Muscle layer of colon (tissue), 2 donors: Measurements from ENCODE around the gene KCNQ1.

Source experiments
- H3K27ac ChIP-seq: one replicate; pipeline ENCODE4 v1.7.0; 2013; ENCODE audit warnings: low read depth, mild to moderate bottlenecking, low read length, moderate library complexity
- H3K27me3 ChIP-seq, 2 donors: one replicate each; pipeline ENCODE4 v1.7.0; 2013; ENCODE audit warnings: low read length in 2 of 2, mild to moderate bottlenecking in 2 of 2; ENCODE audit not compliant: insufficient read depth in 2 of 2, control insufficient read depth in 1 of 2
- H3K36me3 ChIP-seq: one replicate; pipeline ENCODE4 v1.7.0; 2013; ENCODE audit warnings: mild to moderate bottlenecking, low read length; ENCODE audit not compliant: insufficient read depth
- H3K4me1 ChIP-seq: one replicate; pipeline ENCODE4 v1.7.0; 2013; ENCODE audit warnings: mild to moderate bottlenecking, low read length; ENCODE audit not compliant: insufficient read depth
- H3K4me3 ChIP-seq, 2 donors: one replicate each; pipeline ENCODE4 v1.7.0; 2013; ENCODE audit warnings: low read length in 2 of 2, low read depth in 1 of 2, mild to moderate bottlenecking in 1 of 2, moderate library complexity in 1 of 2
- H3K9ac ChIP-seq: one replicate; pipeline ENCODE4 v1.7.0; 2013; ENCODE audit warnings: low read length
- H3K9me3 ChIP-seq: one replicate; pipeline ENCODE4 v1.7.0; 2013; ENCODE audit warnings: mild to moderate bottlenecking, low read length
- donor health status: abdominal sarcoma.
- donor health status: Adenocarcinoma of cecum.

The KCNQ1 gene

DNA sequence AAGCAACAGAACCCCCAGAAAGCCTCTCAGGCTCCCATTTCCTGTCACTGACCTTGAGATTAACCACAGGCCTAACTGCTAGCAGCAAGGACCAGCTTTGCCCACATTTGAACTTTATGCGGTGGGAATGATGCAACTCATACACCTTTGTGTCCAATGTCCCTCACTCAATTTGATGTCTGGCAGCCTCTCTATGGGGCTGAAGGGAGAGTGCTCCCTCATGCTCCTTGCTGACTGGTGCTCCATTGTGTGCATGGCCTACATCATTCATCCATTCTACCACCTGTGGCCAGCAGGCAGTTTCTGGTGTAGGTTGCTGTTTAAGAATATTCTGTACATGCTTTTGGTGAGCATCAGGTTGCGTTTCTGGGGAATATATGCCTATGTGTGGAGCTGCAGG lies 223.1 kb downstream of the KCNQ1 start:
- Histone ChIP-seq H3K4me3 (no peak overlapping the region), H3K4me1 (peaks cover 7% of the 10 kb centered on the region), H3K9me3 (no peaks in the 10 kb centered on the region), H3K27me3 (no peaks in the 10 kb centered on the region), H3K9ac (no peak overlapping the region), H3K36me3 (no peaks in the 10 kb centered on the region), H3K27ac (no peak overlapping the region)

DNA sequence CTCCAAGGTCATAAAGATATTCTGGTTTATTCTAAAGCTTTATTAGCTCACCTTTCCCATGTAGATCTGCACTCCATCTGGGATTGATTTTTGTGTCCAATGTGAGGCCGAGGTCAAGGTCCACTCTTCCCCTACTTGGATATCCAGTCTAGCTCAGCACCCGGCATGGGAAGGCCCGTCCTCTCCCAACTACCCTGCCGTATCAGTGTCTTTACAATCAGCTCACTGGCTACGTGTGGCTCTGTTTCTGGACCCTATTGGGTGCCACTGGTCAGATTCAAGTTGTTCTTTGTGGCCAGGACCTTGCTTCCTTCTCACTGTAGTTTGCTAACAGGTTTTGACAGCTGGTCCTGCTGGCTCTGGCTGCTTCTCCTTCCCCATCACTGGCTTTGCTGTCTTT lies 224.1 kb downstream of the KCNQ1 start:
- Histone ChIP-seq H3K36me3 (no peaks in the 10 kb centered on the region), H3K27ac (no peak overlapping the region), H3K9me3 (no peaks in the 10 kb centered on the region), H3K4me1 (peaks cover 10% of the 10 kb centered on the region), H3K9ac (no peak overlapping the region), H3K4me3 (no peak overlapping the region), H3K27me3 (no peaks in the 10 kb centered on the region)

DNA sequence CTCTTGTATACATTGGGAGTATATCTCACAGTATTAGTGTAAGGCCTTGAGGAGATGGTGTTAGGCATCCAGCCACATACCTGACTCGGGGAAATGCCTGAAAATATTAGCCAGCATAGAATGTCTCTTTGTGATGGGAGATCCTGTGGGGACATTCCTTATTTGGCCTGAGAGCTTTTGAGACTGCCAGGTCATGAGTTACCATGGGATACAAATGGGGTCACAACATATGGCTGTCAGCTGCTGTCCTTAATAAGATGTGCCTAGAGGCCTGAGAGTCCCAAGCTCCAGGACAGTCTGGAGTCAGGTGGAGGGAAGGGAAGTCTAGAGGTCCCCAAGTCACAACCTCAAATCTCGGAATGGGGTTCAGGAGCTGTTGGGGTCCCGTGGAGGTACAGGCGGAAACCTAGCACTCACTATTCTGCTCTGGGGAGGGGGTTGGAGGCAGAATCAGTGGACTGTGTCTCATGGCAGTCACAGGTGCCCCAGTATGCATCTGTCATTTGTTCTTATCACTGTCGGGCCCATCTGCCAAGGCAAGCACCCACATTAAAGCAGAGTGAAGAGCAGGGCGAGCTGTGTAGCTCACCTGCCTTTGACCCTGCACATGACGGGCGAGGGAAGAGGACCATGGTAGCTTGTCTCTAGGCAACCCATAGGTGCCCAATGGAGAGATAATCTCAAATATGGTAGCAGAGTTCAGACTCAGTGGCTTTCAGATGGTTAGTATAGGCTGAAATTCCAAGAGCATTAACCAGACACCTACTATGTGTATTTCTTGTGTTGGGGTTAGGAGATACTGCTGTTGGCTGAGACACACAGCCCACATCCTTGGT lies 225.0 kb downstream of the KCNQ1 start:
- H3K4me1 ChIP-seq: peaks cover 19% of the 10 kb centered on the region
- no peaks in the 10 kb centered on the region for H3K36me3 ChIP-seq
- H3K27me3 ChIP-seq: no peaks in the 10 kb centered on the region
- no peak overlapping the region for H3K9ac ChIP-seq
- no peak overlapping the region for H3K27ac ChIP-seq
- H3K9me3 ChIP-seq: no peaks in the 10 kb centered on the region
- no peak overlapping the region for H3K4me3 ChIP-seq

DNA sequence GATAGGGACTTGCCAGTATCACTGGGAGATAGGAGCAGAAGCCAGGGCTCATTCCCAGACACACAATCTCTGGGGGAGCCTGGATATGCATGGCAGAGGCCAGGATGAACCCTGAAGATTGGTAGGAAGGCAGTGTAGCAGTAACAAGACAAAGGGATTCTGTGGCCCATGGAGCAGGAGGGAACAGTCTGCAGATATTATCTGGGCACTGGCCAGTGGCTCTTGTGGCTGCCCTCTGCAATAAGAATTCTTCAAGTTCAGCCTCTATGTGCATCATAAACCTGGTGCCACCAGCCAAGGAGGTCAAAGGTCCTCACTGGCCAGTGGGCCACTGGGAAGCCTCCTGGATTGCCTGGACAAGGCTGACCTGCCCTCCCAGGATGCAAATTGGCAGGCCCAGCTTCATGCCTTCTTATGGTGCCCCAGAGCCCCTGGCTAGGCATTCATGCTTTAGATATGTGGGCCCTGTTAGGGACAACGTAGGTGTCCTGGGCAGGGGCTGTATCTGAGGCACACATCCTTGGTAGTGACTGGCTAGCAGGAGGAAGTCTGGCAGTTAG lies 225.8 kb downstream of the KCNQ1 start:
- Histone ChIP-seq H3K4me1 (peaks cover 25% of the 10 kb centered on the region), H3K27me3 (no peaks in the 10 kb centered on the region), H3K27ac (no peak overlapping the region), H3K9ac (no peak overlapping the region), H3K9me3 (no peaks in the 10 kb centered on the region), H3K4me3 (no peak overlapping the region), H3K36me3 (no peaks in the 10 kb centered on the region)

DNA sequence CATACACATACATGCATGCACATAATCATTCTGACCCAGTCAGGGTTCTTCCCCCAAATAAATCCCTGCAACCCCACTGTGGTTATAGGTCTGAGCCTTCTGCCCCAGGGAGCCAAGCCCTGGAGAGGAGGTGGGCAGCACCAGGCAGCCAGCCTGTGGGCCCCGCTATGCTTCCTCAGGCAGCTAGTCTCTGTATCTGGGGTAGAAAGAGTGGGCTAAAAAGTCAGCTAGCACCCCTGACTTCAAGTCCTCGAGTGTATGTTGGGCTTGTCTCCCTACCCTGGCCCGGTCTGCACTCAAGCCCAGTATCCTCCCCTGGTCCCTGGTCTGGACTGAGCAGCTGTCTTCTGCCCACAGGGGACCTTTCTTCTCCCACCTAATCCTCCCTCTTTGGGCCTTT lies 226.9 kb downstream of the KCNQ1 start:
- H3K4me1 ChIP-seq: peaks cover 30% of the 10 kb centered on the region
- no peaks in the 10 kb centered on the region for H3K27me3 ChIP-seq
- H3K36me3 ChIP-seq: no peaks in the 10 kb centered on the region
- H3K27ac ChIP-seq: no peak overlapping the region
- H3K9ac ChIP-seq: no peak overlapping the region
- H3K4me3 ChIP-seq: no peak overlapping the region
- H3K9me3 ChIP-seq: no peaks in the 10 kb centered on the region

DNA sequence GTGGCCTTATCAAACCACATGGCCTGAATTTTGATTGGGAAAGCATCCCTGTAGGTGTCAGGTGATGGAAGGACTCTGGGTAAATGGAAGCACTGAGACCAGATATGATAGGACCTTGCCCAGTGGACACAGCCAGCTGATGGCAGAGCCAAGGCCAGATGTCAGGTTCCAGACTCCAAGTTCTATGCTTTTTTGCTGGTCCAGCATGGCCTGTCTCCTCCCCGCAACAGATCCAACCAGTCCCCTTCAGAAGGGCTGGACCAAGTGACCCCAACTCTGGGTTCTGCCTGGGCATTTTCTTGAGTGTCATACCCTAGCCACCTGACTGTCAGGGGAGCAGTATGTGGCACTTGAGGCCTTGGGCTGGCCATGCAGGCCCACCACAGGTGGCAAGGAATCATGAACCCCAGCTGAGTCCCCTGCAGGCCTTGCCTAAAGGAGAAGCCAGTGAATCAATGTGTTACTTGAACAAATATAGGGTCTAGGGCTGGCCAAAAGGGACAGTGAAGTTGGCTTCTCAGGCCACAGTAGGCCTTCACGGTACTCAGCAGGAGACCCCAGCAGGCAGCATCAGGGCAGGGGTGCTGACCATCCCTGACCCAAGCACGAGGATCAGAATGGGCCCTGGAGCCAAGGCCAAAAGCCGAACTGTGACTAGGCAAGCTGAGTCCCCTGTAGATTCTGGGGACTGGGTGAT lies 227.9 kb downstream of the KCNQ1 start:
- no peak overlapping the region for H3K4me3 ChIP-seq
- no peaks in the 10 kb centered on the region for H3K27me3 ChIP-seq
- no peak overlapping the region for H3K9ac ChIP-seq
- H3K9me3 ChIP-seq: no peaks in the 10 kb centered on the region
- no peaks in the 10 kb centered on the region for H3K36me3 ChIP-seq
- H3K4me1 ChIP-seq: peaks cover 37% of the 10 kb centered on the region
- H3K27ac ChIP-seq: no peak overlapping the region

DNA sequence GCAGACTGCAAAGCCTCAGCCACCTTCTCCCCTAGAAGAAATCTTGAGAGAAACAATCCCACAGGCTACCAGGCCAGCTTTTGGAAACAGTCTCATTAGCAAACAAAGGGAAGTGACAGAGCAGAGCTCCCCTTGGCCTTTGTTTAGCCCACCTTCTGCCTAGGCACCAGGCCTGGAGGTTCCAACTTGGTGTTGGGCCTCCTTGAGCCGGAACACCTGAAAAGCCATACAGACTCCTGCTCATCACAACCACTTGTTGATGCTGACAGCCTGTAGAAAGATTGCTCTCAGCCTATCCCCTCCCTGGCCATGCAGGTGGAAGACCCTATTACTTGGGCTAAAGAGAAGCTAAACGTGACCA lies 228.4 kb downstream of the KCNQ1 start:
- Histone ChIP-seq H3K9ac (no peak overlapping the region), H3K4me1 (peaks cover 37% of the 10 kb centered on the region), H3K27me3 (no peaks in the 10 kb centered on the region), H3K4me3 (no peak overlapping the region), H3K9me3 (no peaks in the 10 kb centered on the region), H3K27ac (no peak overlapping the region), H3K36me3 (no peaks in the 10 kb centered on the region)

DNA sequence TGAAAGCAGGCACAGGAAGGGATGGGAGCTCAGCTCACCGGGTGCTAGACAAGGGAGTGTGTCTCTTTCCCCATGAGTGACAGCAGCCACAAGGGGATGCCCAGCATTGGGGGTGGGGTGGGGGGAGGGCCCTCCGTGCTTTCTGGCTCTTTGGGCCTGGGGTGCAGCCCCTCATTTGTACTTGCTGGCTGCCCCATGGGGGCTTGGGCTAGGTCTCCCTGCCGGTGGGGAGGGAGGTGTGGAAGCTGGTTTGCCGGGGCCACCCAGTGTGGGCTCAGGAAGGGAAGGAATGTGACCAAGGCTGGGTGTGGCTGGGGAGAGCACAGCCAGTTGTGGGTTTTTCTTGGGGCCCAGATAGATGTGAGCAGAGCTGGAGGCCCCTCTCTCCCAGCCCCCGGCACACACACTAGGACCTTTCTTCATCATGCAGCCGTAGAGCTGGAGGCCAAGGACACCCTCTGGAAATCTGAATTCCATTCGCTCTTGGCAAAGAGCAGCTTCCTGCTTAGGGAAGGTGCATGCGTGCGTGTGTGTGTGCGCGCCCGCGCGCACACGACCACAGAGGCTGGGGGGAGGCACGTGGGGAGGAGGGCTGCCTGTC lies 229.2 kb downstream of the KCNQ1 start:
- no peaks in the 10 kb centered on the region for H3K9me3 ChIP-seq
- no peak overlapping the region for H3K27ac ChIP-seq
- H3K27me3 ChIP-seq: no peaks in the 10 kb centered on the region
- H3K36me3 ChIP-seq: no peaks in the 10 kb centered on the region
- H3K4me3 ChIP-seq: no peak overlapping the region
- H3K9ac ChIP-seq: no peak overlapping the region
- H3K4me1 ChIP-seq: peaks cover 44% of the 10 kb centered on the region

DNA sequence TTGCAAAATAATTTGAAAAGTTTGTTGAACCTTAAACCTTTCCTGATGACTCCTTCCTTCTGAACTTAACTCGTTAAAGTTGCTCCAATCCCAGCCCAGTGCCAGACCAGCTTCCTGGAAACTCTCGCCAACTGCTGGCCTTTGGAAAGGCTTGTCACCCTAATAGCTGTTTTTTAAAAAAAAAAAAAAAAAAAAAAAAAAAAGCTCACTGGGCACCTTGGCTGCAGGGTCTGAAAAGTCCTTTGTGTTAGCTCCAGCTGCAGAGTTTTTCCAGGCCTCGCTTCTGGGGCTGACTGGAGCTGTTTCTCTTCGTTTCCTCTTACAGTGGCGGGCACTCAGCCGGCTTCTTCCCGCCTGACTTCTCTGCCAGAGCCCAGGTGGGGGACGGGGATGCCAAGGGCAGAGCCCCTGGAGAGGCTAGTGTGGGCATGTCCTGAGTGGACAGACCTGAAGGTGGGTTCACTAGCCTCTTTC lies 229.9 kb downstream of the KCNQ1 start:
- no peak overlapping the region for H3K4me3 ChIP-seq
- no peak overlapping the region for H3K9ac ChIP-seq
- H3K27me3 ChIP-seq: no peaks in the 10 kb centered on the region
- peak overlapping the region; percentile 89 for H3K27ac ChIP-seq
- H3K36me3 ChIP-seq: no peaks in the 10 kb centered on the region
- peaks cover 48% of the 10 kb centered on the region for H3K4me1 ChIP-seq
- H3K9me3 ChIP-seq: no peaks in the 10 kb centered on the region

DNA sequence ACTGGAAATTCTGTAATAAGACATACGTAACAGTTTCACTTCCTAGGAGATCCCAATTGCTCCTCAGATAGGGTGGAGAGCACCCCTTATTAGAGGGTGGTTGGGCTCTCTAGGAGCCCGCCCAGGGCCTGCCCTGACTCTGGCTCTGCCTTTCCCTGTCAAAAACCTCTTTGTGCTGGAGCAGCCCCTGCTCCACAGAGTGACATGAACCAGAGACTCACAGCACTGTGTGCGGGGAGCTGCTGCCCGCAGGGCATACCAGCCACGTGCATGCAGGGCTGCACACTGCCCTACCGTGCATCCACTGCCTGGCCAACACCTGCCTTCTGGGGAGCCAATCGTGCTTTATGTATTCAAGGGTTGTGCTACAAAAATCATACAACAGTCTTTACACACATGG lies 230.7 kb downstream of the KCNQ1 start:
- peak overlapping the region; percentile 45 for H3K27ac ChIP-seq

DNA sequence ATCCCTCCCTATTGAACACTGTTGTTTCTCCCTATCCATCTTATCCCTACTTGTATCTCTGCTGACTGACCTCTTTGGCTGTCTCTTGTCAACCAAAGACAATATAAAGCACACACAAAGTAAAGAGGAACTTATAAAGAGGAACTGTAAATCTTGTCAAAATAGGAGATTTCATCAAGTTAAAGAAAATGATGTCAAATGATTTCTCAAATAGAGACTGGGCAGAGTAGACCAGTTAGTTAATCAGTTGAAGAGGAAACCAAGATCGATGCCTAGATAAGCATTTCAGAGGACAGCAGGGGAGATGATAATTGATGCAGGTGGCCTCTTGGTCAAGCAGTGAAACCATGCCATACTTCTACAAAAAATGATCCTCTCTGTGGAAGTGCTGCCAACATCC lies 232.3 kb downstream of the KCNQ1 start:
- H3K36me3 ChIP-seq: no peaks in the 10 kb centered on the region
- H3K27ac ChIP-seq: no peak overlapping the region
- H3K4me1 ChIP-seq: peaks cover 48% of the 10 kb centered on the region
- no peak overlapping the region for H3K9ac ChIP-seq
- H3K9me3 ChIP-seq: no peaks in the 10 kb centered on the region
- no peak overlapping the region for H3K4me3 ChIP-seq
- H3K27me3 ChIP-seq: no peaks in the 10 kb centered on the region

More for the DNA sequence above, 230.7 kb downstream of the KCNQ1 start:
- H3K36me3 ChIP-seq: no peaks in the 10 kb centered on the region
- H3K4me3 ChIP-seq: peak overlapping the region in 1 of 2 donors; percentile 0
- H3K27me3 ChIP-seq: no peaks in the 10 kb centered on the region
- H3K9me3 ChIP-seq: no peaks in the 10 kb centered on the region
- peaks cover 48% of the 10 kb centered on the region for H3K4me1 ChIP-seq
- H3K9ac ChIP-seq: no peak overlapping the region
